Effector memory CD8-positive, alpha-beta T cell (primary cell): ENCODE results near the gene PRSS27.
"Not testable (repeated sequence)": the region's sequence is repeated elsewhere in the genome, so short reads cannot be mapped to it uniquely, and the experiment has no call there.

Experiments used
- ATAC-seq: fragments of 150-1000 bp; cut with Tn5 transposase; replicated peaks from 2 replicates; pipeline ENCODE4 v1.10.0; 2021; ENCODE audit warnings: mild to moderate bottlenecking, moderate library complexity
- DNase-seq, 3 experiments: peaks; one replicate each; pipeline ENCODE4 v3.0.0; 2021
- H3K27ac Mint-ChIP-seq, 2 donors: one replicate each; pipeline ENCODE4 v1.8.0; 2022; ENCODE audit warnings: mild to moderate bottlenecking in 2 of 2, mixed read lengths in 2 of 2, moderate library complexity in 2 of 2
- H3K27me3 Mint-ChIP-seq, 2 donors: one replicate each; pipeline ENCODE4 v1.8.0; 2022; ENCODE audit warnings: mixed read lengths in 2 of 2
- H3K36me3 Mint-ChIP-seq: one replicate; pipeline ENCODE4 v1.8.0; 2022; ENCODE audit warnings: mild to moderate bottlenecking, moderate library complexity, mixed read lengths; ENCODE audit not compliant: insufficient read depth
- H3K4me1 Mint-ChIP-seq, 2 donors: one replicate each; pipeline ENCODE4 v1.8.0; 2022; ENCODE audit warnings: low read depth in 2 of 2, mixed read lengths in 2 of 2
- H3K4me3 Mint-ChIP-seq, 2 donors: one replicate each; pipeline ENCODE4 v1.8.0; 2022; ENCODE audit warnings: mild to moderate bottlenecking in 2 of 2, mixed read lengths in 2 of 2, moderate library complexity in 2 of 2
- H3K9me3 Mint-ChIP-seq, 2 donors: one replicate each; pipeline ENCODE4 v1.8.0; 2022; ENCODE audit warnings: mixed read lengths in 2 of 2

PRSS27 gene

DNA sequence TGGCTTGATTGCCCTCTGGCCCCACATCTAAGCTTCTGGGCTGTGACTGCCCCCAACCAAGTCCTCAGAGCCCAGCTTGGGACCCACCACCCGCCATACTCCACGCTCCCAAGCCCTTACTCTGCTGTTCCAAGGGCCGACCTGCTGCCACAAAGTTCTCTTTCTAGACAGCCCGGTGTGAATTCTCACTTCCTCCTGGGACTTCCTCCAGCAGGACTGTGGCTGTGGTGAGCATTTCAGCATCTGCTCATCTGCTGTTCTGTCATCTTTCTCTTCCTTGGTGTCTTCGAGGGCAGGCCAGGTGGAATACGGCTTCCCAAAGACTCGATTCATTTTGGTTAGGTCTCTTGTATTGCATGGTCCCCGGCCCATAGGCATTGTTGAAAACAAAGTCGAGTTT lies 33.9 kb downstream of the PRSS27 start:
- H3K9me3 Mint-ChIP-seq, DNase-seq, H3K27me3 Mint-ChIP-seq, H3K27ac Mint-ChIP-seq: not testable (repeated sequence)
- peak; percentile 15 for ATAC-seq
- H3K4me1 Mint-ChIP-seq: peaks cover 23 to 27% of the 10 kb centered on the region in 2 donors
- H3K4me3 Mint-ChIP-seq: peak overlapping the region in 1 of 2 donors; percentile 31
- peaks cover 13% of the 10 kb centered on the region for H3K36me3 Mint-ChIP-seq

DNA sequence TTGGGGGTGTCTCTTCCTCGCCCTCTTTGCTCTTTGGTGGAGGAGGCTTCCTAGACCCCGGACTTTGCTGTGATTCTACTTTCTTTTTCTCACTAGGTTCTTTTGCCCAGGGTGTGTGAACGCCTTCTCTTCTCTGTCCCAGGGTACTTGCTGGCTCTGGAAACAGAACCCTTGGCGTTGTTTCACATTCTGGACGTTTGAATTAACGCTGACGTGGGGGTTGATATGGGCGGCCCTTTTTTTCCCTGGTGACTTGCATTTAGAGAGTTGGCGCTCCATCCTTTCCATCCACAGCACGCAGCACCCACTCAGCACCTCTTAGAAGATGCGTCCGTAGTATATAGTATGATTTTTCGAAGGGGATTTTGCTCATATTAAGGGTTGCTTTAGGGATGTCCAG lies 37.0 kb downstream of the PRSS27 start:
- not testable (repeated sequence) for H3K9me3 Mint-ChIP-seq, ATAC-seq, DNase-seq, H3K27me3 Mint-ChIP-seq
- Mint-ChIP-seq H3K27ac (peak overlapping the region; percentile 98), H3K4me1 (peaks cover 21 to 22% of the 10 kb centered on the region in 2 donors), H3K4me3 (peak overlapping the region; percentile 93 to 98), H3K36me3 (peaks cover 13% of the 10 kb centered on the region)

DNA sequence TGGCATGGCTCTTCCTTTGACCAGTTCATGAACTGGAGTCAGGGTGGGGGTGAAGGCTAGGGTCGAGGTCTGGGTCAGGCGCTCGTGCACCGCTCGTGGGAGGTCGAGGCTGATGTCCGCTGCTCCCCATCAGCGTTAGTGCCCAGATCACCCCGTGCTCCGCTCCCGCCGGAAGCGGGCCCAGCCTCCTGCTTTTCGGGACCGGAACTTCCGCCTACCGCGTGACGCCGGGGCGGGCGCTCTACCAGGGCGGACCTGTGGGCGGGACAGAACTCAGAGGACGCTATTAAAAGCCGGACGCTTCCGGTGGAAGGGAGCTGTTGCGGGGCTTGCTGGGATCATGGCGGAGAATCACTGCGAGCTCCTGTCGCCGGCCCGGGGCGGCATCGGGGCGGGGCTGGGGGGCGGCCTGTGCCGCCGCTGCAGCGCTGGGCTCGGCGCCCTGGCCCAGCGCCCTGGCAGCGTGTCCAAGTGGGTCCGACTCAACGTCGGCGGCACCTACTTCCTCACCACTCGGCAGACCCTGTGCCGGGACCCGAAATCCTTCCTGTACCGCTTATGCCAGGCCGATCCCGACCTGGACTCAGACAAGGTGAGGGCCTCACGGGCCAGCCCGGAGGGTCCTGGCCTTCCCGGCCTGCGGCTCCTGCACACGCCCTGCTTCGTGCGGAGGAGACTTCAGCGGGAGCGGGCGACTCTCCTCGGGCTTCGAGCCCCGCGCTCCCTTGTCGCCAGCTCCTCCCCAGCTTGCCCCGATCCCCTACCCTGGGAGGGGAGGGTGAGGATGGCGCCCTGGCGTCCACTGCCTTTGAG lies 37.6 kb downstream of the PRSS27 start, which contains the start of gene KCTD5:
TSS of gene KCTD5 (plus strand) at position 315 of the 813 bp plus-strand sequence. CDS start at position 341, 26 bp downstream.
- Mint-ChIP-seq H3K9me3 (no peaks in the 10 kb centered on the region), H3K36me3 (peaks cover 13% of the 10 kb centered on the region), H3K4me3 (peak within 1 kb of the TSS; percentile 93 to 98), H3K4me1 (peaks cover 15 to 16% of the 10 kb centered on the region in 2 donors), H3K27ac (peak within 1 kb of the TSS; percentile 98), H3K27me3 (no peaks in the 10 kb centered on the region)
- peak; percentile 95 for ATAC-seq
- DNase-seq: peak; percentile 95

DNA sequence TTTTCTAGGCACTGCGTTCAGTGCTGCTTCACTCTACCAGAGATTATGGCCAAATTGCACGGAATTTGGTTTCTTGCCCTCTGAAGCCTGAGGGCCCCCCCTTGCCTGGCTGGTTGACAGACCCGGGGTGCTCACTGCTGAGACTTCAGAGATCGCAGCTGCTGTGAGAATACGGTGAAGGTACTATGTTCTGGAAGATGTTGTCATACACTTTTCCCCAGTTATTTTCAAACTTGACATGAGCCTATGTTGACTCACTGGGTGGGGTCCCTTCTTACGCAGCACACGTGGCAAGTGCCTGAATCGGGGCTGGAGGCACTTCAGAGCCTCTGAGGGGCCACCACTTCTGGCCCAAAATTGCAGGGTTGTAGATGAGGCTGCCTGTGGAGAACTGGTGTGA lies 39.7 kb downstream of the PRSS27 start:
- not testable (repeated sequence) for ATAC-seq, H3K4me1 Mint-ChIP-seq, H3K9me3 Mint-ChIP-seq, H3K36me3 Mint-ChIP-seq, DNase-seq, H3K4me3 Mint-ChIP-seq, H3K27me3 Mint-ChIP-seq, H3K27ac Mint-ChIP-seq

DNA sequence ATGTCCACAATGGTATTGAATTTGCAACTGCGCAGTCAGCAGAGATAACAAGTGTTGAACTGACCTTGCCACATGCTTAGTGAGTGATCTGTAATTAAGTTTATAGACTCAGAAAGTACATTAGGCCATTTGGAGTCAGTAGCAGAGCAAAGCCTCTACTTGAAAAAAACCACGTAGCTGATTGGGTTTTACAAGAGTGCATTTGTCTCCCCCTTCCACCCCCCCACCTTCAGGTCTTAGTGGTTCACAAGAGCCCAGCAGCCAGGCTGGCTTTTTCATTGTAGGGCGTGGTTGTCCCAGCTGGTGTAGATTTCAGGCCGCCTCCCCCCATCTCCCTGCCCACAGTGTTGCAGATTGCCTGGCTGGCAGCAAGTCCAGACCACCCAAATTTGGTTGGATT lies 40.1 kb downstream of the PRSS27 start:
- H3K27ac Mint-ChIP-seq, H3K4me1 Mint-ChIP-seq: not testable (repeated sequence)

DNA sequence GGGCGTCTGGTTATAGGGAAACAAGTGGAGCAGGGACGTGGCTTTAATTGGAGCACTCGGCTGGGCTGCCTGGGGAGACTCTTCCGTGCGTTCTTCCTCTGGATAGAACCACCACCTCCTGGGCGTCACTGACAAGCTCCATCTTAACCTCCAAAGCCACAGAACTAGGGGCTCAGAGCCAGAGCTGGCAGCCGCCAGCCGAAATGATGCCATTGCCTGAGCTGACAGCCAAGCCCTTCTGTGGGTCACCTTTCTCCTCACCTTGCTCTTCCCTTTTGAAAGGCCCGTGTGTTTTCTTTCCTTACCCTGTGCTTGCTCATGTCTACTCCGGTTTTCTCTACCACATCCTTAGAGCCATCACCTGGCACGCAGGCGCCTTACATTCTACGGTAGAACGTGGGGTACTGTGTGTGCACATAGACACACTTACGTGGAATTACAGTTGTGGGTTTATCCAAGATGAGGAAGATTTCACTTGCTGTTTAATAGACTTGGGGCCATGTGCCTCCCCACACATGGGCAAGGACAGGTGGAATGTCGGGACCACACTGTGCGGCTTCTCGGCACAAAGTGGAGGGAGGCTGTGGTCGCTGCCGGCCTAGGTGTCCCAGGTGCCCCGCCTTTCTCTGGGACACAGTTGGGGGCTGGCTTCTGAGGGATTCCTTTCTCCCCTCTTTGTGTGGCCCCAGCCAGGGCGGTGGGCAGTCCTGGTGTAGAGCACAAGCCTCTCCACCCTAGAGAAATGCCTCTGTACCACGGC lies 41.6 kb downstream of the PRSS27 start:
- not testable (repeated sequence) for H3K4me1 Mint-ChIP-seq, H3K4me3 Mint-ChIP-seq, H3K27me3 Mint-ChIP-seq, DNase-seq, H3K9me3 Mint-ChIP-seq, ATAC-seq, H3K27ac Mint-ChIP-seq
- H3K36me3 Mint-ChIP-seq: peaks cover 14% of the 10 kb centered on the region

More for the DNA sequence above, 40.1 kb downstream of the PRSS27 start:
- ATAC-seq, H3K36me3 Mint-ChIP-seq, H3K27me3 Mint-ChIP-seq, DNase-seq, H3K4me3 Mint-ChIP-seq, H3K9me3 Mint-ChIP-seq: not testable (repeated sequence)

DNA sequence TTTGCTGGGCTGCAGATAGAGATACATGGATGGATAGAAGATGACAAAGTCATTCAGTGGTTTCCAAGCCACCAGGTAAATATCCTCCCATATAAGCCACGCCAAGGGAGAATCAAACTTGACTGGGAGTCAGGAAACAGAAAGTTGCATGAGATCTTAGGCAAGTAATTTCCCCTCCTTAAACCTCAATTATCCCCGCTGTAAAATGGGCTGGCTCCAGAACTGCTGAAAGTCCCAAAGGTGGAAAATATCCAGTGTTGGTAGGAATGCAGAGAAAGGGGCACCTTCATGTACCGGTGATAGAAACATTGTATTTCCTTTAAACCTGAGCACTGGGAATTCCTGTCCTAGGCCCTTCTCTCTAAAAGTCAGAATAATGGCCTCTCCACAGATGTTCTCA lies 43.1 kb downstream of the PRSS27 start:
- not testable (repeated sequence) for H3K27ac Mint-ChIP-seq, H3K4me1 Mint-ChIP-seq, ATAC-seq, H3K4me3 Mint-ChIP-seq, H3K9me3 Mint-ChIP-seq, DNase-seq, H3K27me3 Mint-ChIP-seq, H3K36me3 Mint-ChIP-seq

DNA sequence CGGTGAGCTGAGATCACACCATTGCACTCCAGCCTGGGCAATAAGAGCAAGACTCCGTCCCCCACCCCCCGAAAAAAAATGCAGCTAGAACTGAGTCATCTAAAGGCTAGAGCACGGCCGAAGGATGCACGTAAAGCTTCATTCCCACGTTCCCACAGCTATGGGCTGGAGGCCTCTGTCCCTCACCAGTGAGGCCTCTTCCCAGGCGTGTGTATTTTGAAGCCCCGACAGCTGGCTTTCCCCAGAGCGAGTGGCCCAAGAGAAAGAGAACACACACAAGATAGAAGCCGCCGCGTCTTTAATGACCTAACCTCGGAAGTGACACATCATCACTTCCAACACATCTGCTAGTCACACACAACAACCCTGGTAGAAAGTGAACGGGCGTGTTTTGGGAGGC lies 44.3 kb downstream of the PRSS27 start:
- Mint-ChIP-seq H3K36me3 (peaks cover 6% of the 10 kb centered on the region), H3K27ac (no peak overlapping the region), H3K4me3 (peak overlapping the region in 1 of 2 donors; percentile 37), H3K9me3 (no peaks in the 10 kb centered on the region), H3K4me1 (peaks cover 2 to 7% of the 10 kb centered on the region in 2 donors), H3K27me3 (no peaks in the 10 kb centered on the region)
- ATAC-seq: no peak
- DNase-seq: no peak

DNA sequence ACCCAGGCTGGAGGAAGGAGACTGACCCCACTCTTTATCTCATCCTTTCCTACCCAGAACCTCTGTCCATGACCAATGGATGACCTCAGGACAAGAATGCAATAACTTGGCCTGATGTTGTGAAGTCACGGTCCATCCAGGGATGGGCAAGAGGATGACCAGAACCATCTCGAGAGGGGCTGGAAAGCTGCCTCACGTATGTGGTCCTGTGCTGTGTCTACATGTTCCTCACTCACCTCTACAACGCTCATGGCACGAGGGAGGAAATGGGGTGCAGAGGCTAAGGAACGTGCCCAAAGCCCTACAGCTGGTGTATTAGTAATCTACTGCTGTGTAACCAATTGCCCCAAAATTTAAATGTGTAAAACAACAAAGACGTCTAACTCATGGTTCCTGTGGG lies 45.0 kb downstream of the PRSS27 start:
- H3K4me1 Mint-ChIP-seq: peaks cover 4 to 14% of the 10 kb centered on the region in 2 donors
- no peaks in the 10 kb centered on the region for H3K27me3 Mint-ChIP-seq
- DNase-seq (no peak), ATAC-seq (no peak)
- no peak overlapping the region for H3K4me3 Mint-ChIP-seq
- H3K27ac Mint-ChIP-seq: no peak overlapping the region
- H3K36me3 Mint-ChIP-seq: peaks cover 6% of the 10 kb centered on the region
- no peaks in the 10 kb centered on the region for H3K9me3 Mint-ChIP-seq

DNA sequence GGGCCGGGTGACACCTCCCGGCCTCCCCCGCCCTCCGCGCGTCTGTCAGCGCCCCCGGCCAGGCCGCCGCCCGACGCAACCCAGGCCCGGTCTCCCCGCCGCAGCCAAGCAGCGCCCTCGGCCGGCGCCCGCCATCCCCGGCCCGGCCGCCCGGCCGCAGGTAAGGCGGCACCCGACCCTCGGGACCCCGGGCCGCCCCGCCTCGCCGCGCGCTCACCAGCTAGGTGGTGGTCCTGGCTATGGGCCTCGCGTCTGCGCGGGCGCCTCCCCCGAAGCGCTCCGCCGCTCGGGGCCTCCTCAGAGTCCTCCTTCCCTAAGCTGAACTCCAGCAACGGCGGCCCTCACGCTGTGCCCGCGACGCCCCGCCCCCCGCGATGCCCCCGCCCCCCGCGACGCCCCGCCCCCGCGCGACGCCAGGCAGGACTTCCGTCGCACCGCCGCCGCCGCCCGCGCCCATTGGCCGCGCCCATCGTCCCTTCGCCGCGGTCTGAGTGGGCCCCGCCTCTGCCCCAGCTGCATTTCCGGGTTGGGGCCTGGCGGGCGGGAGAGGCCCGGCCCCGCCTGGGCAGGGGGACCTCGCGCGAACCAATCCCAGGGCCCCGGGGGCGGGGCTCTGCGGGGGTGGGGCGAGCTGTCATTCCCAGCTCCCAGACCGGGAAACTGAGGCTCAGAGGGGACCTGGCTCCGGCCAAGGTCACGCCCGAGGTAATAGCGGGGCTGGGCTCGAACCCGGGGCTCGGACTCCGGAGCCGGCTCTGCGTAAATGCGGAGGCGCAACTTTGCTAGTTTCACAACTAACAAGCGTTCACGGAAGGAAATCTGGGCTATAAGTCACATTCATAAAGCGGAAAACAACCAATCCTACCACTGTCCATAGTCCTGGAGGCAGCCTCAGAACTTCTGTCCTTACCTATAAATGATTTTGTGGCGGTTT lies 46.7 kb downstream of the PRSS27 start:
- Mint-ChIP-seq H3K4me1 (peaks cover 11 to 24% of the 10 kb centered on the region in 2 donors), H3K27me3 (no peaks in the 10 kb centered on the region), H3K36me3 (peaks cover 12% of the 10 kb centered on the region), H3K4me3 (peak overlapping the region; percentile 70 to 78), H3K9me3 (no peaks in the 10 kb centered on the region), H3K27ac (peak overlapping the region in 1 of 2 donors; percentile 57)
- peak; percentile 92 for ATAC-seq
- DNase-seq: peak; percentile 92 to 94 (median 92)

DNA sequence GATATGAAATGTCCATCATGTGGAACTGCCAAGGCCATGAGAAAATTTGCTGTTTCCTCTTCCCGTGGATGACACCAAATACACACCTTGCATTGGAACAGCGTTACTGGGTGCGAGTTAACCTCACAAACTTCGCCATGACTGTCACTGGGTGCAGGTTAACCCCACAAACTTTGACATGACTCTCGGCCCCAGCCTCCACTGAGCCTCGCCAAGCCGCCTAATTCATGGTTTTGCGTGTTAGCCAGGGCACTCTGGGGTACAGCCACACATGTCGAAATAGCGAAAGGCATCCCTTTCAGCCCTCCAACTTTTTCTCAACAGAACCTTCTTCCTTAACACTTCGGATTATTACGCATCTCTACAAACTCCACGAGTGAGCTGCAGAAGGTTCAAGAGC lies 48.3 kb downstream of the PRSS27 start:
- ATAC-seq (no peak), DNase-seq (no peak)
- Mint-ChIP-seq H3K27me3 (no peaks in the 10 kb centered on the region), H3K4me1 (peaks cover 11 to 24% of the 10 kb centered on the region in 2 donors), H3K4me3 (peak overlapping the region; percentile 64 to 76), H3K27ac (no peak overlapping the region), H3K36me3 (peaks cover 20% of the 10 kb centered on the region), H3K9me3 (no peaks in the 10 kb centered on the region)

DNA sequence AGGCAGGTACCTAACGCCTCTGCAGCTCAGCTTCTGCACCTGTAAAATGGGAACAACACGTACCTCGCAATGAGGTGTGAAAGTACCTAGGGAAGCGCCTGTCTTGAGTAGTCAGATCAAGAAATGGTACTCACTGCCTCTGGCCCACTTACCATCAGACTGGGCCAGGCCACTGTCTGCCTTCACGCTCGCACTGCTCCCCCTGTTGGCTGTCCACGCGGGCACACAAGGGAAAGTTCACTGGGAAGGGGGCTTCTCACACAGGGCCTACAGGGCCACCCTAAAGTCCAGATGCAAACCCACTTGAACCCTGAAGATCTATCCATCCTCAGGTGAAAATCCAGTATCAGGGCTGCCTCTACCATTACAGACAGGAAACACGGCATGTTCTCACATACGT lies 48.8 kb downstream of the PRSS27 start:
- not testable (repeated sequence) for H3K9me3 Mint-ChIP-seq, H3K27ac Mint-ChIP-seq, H3K27me3 Mint-ChIP-seq, ATAC-seq, DNase-seq
- peak overlapping the region; percentile 4 to 8 for H3K4me3 Mint-ChIP-seq
- H3K4me1 Mint-ChIP-seq: peaks cover 11 to 24% of the 10 kb centered on the region in 2 donors
- H3K36me3 Mint-ChIP-seq: peaks cover 24% of the 10 kb centered on the region

DNA sequence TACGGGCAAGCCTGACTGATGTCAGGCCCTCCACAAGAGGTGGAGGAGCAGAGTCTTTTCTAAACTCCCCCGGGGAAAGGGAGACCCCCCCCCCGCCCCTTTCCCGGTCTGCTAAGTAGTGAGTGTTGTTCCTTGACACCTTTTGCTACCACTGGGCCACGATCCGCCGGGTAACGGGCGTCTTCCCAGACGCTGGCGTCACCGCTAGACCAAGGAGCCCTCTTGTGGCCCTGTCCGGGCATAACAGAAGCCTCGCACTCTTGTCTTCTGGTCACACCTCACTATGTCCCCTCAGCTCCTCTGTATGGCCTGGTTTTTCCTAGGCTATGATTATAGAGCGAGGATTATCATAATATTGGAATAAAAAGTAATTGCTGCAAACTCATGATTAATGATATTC lies 50.0 kb downstream of the PRSS27 start:
- not testable (repeated sequence) for H3K9me3 Mint-ChIP-seq, ATAC-seq, H3K27me3 Mint-ChIP-seq
- Mint-ChIP-seq H3K36me3 (peaks cover 24% of the 10 kb centered on the region), H3K4me1 (peaks cover 11 to 24% of the 10 kb centered on the region in 2 donors), H3K4me3 (peak overlapping the region; percentile 33 to 40), H3K27ac (peak overlapping the region; percentile 77 to 89)
- peak in 2 of 3 experiments; percentile 30 to 48 for DNase-seq
